BJ (cell line): Measurements from ENCODE around the gene FAM111A. TPM values are rescaled to one million over a fixed set of nuclear protein-coding genes. Genes with fewer than 3 reads are reported as not detected.
"Not testable (repeated sequence)": the region's sequence is repeated elsewhere in the genome, so short reads cannot be mapped to it uniquely, and the experiment has no call there.

ENCODE experiments used
- CTCF ChIA-PET: fragments of 350-600 bp; formaldehyde crosslinking; extraction: SDS; loops from one replicate; lab custom pipeline; 2021; ENCODE audit warnings: antibody characterized with exemption, inconsistent platforms; lab: Yijun Ruan, JAX
- POLR2A ChIA-PET: fragments of 300-600 bp; sonication (Branson Sonifier 250); formaldehyde crosslinking; extraction: SDS; loops from one replicate; lab custom pipeline; 2021; ENCODE audit warnings: antibody characterized with exemption; lab: Charles Lee
- DNase-seq: peaks from one replicate; pipeline ENCODE4 v3.0.0-alpha.2; 2011; ENCODE audit warnings: low read depth
- H3K27me3 ChIP-seq: 2 replicates; pipeline ENCODE4 v1.6.0; 2011; ENCODE audit warnings: low read length; ENCODE audit not compliant: control insufficient read depth, insufficient read depth
- H3K36me3 ChIP-seq: 2 replicates; pipeline ENCODE4 v1.5.1; 2011; ENCODE audit warnings: low read length; ENCODE audit not compliant: control insufficient read depth, insufficient read depth
- H3K4me3 ChIP-seq: 2 replicates; pipeline ENCODE4 v1.5.1; 2011; ENCODE audit warnings: low read depth, mild to moderate bottlenecking, control low read depth, low read length
- CTCF ChIP-seq: IDR thresholded peaks from 2 replicates; pipeline ENCODE4 v1.5.1; 2011; ENCODE audit warnings: low read depth, mild to moderate bottlenecking, control low read depth, inconsistent platforms, low read length, moderate library complexity; ENCODE audit not compliant: insufficient read depth
- polyA plus RNA-seq: library from polyadenylated mRNA; depleted of rRNA; stranded (reverse); fragments of >200 nt; gene quantifications from 2 replicates; pipeline ENCODE4 v1.2.3, GENCODE V29; 2011

The FAM111A gene
- polyA plus RNA-seq, 1 experiment, result 19.7 TPM

GRCh38 chr11:59102259-59102765, 40.3 kb upstream of the FAM111A start:
- POLR2A ChIA-PET, result no interaction called here
- peak overlapping the region; percentile 30 for H3K4me3 ChIP-seq
- H3K27me3 ChIP-seq, result no peaks in the 10 kb centered on the region; the same call in 1 of the 2 replicates
- no peaks in the 10 kb centered on the region for H3K36me3 ChIP-seq
- CTCF ChIA-PET, result interaction anchor here (0.7 to 4.3 kb wide), 5 partner anchors 9 to 62 kb away, joined by 3 to 17 read pairs (median 6); no protein-coding TSS in a partner anchor
- no peak for DNase-seq
- TF ChIP-seq CTCF, result peak; percentile 51

GRCh38 chr11:59106363-59107336, 36.0 kb upstream of the FAM111A start, which contains the start of gene FAM111B:
Gene FAM111B (plus strand): TSS chr11:59107237. CDS start chr11:59109626, 2,389 bp downstream.
- DNase-seq, result peak; percentile 67
- TF ChIP-seq CTCF, result peak; percentile 32
- ChIA-PET POLR2A (interaction anchor here (0.6 to 0.7 kb wide), 2 partner anchors 38 to 530 kb away, joined by 3 to 8 read pairs; no protein-coding TSS in a partner anchor), CTCF (interaction anchor here (0.9 to 6.5 kb wide), 5 partner anchors 10 to 100 kb away, joined by 4 to 35 read pairs (median 11); partner anchors contain the start of gene DTX4)
- Histone ChIP-seq H3K36me3 (no peaks in the 10 kb centered on the region), H3K4me3 (peak within 1 kb of the TSS; percentile 58), H3K27me3 (no peaks in the 10 kb centered on the region)

- H3K27me3 ChIP-seq, H3K4me3 ChIP-seq, H3K36me3 ChIP-seq, POLR2A ChIA-PET, DNase-seq: not testable (repeated sequence)
- CTCF ChIA-PET, result interaction anchor here (2.1 to 6.5 kb wide), 4 partner anchors 11 to 64 kb away, joined by 8 to 35 read pairs (median 20); partner anchors contain the start of gene DTX4
These were observed 34.9 kb upstream of the FAM111A start for GRCh38 chr11:59107721-59108120.

- TF ChIP-seq CTCF, result no peak
- Histone ChIP-seq H3K4me3 (no peak overlapping the region), H3K27me3 (no peaks in the 10 kb centered on the region), H3K36me3 (no peaks in the 10 kb centered on the region)
- POLR2A ChIA-PET, result no interaction called here
- CTCF ChIA-PET, result interaction anchor here (1.0 kb wide), 1 partner anchor 30 kb away, joined by 3 read pairs; the partner anchor contains the start of gene FAM111A
- no peak for DNase-seq
These were observed 30.2 kb upstream of the FAM111A start for GRCh38 chr11:59112494-59112893.

- POLR2A ChIA-PET, result no interaction called here
- H3K27me3 ChIP-seq, result no peaks in the 10 kb centered on the region
- CTCF ChIA-PET, result interaction anchor here (1.0 to 1.3 kb wide), 2 partner anchors 18 to 21 kb away, joined by 4 to 5 read pairs; no protein-coding TSS in a partner anchor
- no peak overlapping the region for H3K4me3 ChIP-seq
- no peaks in the 10 kb centered on the region for H3K36me3 ChIP-seq
- DNase-seq, result no peak
- TF ChIP-seq CTCF, result no peak
These were observed 28.3 kb upstream of the FAM111A start for GRCh38 chr11:59114344-59114743.
